DND-41 (cell line): ENCODE results near the gene CATSPER3.

Experiments
- CTCF ChIP-seq: IDR thresholded peaks from 2 replicates; pipeline ENCODE4 v1.5.1; 2012; ENCODE audit warnings: borderline replicate concordance, low read length, moderate library complexity, mild to moderate bottlenecking; ENCODE audit not compliant: poor library complexity, severe bottlenecking; ENCODE audit errors: extremely low read depth
- EZH2 ChIP-seq: IDR thresholded peaks from 3 replicates; pipeline ENCODE4 v1.6.1; 2012; ENCODE audit warnings: borderline replicate concordance, low read depth, mild to moderate bottlenecking, moderate library complexity, low read length, inconsistent platforms; ENCODE audit not compliant: severe bottlenecking

- TF ChIP-seq EZH2 (no peak), CTCF (no peak)
These were observed 84.9 kb downstream of the CATSPER3 start for GRCh38 chr5:135052511-135053145.
